Neural crest cell (in vitro differentiated cells): ENCODE data around the gene SNRNP70. TPM values are rescaled to one million over a fixed set of nuclear protein-coding genes. Genes with fewer than 3 reads are reported as not detected.
A peak's percentile ranks its signal among the peaks of the same experiment; 100 is the strongest.

Experiments used
- DNase-seq: peaks from one replicate; pipeline ENCODE4 v3.0.0; 2021; ENCODE audit warnings: low read depth, mixed read lengths, low spot score
- H3K27ac Mint-ChIP-seq: one replicate; pipeline ENCODE4 v1.8.0; 2021; ENCODE audit warnings: mild to moderate bottlenecking, mixed read lengths; ENCODE audit not compliant: unreplicated experiment
- H3K27me3 Mint-ChIP-seq: 2 replicates; pipeline ENCODE4 v1.8.0; 2021; ENCODE audit warnings: low read depth, mild to moderate bottlenecking, mixed read lengths
- H3K36me3 Mint-ChIP-seq: 2 replicates; pipeline ENCODE4 v1.8.0; 2021; ENCODE audit warnings: low read depth, mild to moderate bottlenecking, mixed read lengths
- H3K4me1 Mint-ChIP-seq: 2 replicates; pipeline ENCODE4 v1.8.0; 2021; ENCODE audit warnings: mixed read lengths
- H3K4me3 Mint-ChIP-seq: one replicate; pipeline ENCODE4 v1.8.0; 2021; ENCODE audit warnings: mild to moderate bottlenecking, mixed read lengths
- H3K9me3 Mint-ChIP-seq: 2 replicates; pipeline ENCODE4 v1.8.0; 2021; ENCODE audit warnings: mixed read lengths
- total RNA-seq: library from RNA; stranded (reverse); gene quantifications from 2 replicates; pipeline ENCODE4 v1.2.1, GENCODE V29; 2021
- TF ChIP-seq, protein P1 (sequence below): fragments of 200-600 bp; sonication (generic); conservative IDR thresholded peaks from 2 replicates; pipeline ENCODE4 v1.5.0; 2021; ENCODE audit warnings: antibody characterized with exemption, mild to moderate bottlenecking

SNRNP70 gene
- total RNA-seq, 1 donor from 2014 or later = 303 TPM

DNA sequence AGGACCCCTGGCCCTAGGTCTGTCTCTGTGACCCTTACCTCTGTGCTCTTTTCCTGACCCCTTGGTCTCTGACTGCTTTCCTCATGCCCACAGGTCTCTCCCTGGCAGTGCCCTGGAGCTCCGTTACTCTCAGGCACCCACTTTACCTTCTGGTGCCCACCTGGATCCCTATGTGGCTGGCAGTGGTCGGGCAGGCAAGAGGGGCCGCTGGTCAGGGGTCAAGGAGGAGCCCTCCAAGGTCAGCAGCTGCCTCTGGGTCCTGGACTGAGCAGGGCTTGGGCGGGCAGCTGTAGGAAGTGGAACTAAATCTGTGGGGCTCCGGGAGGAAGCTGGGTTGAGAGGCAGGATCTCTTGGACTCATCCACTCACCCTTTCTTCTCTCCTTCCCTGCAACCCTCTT is 50.4 kb downstream of the SNRNP70 start:
- H3K4me3 Mint-ChIP-seq = no peak overlapping the region
- H3K27me3 Mint-ChIP-seq = no peaks in the 10 kb centered on the region
- DNase-seq = no peak
- peaks cover 9% of the 10 kb centered on the region for H3K4me1 Mint-ChIP-seq
- H3K36me3 Mint-ChIP-seq = peaks cover 8% of the 10 kb centered on the region
- TF ChIP-seq, protein P1, sequence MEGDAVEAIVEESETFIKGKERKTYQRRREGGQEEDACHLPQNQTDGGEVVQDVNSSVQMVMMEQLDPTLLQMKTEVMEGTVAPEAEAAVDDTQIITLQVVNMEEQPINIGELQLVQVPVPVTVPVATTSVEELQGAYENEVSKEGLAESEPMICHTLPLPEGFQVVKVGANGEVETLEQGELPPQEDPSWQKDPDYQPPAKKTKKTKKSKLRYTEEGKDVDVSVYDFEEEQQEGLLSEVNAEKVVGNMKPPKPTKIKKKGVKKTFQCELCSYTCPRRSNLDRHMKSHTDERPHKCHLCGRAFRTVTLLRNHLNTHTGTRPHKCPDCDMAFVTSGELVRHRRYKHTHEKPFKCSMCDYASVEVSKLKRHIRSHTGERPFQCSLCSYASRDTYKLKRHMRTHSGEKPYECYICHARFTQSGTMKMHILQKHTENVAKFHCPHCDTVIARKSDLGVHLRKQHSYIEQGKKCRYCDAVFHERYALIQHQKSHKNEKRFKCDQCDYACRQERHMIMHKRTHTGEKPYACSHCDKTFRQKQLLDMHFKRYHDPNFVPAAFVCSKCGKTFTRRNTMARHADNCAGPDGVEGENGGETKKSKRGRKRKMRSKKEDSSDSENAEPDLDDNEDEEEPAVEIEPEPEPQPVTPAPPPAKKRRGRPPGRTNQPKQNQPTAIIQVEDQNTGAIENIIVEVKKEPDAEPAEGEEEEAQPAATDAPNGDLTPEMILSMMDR = no peak
- H3K9me3 Mint-ChIP-seq = peaks cover 4% of the 10 kb centered on the region
- no peak overlapping the region for H3K27ac Mint-ChIP-seq

- peaks cover 8% of the 10 kb centered on the region for H3K36me3 Mint-ChIP-seq
- H3K9me3 Mint-ChIP-seq = peaks cover 4% of the 10 kb centered on the region
- TF ChIP-seq, protein P1 = no peak
- H3K27me3 Mint-ChIP-seq = no peaks in the 10 kb centered on the region
- H3K4me1 Mint-ChIP-seq = peaks cover 14% of the 10 kb centered on the region
- no peak overlapping the region for H3K27ac Mint-ChIP-seq
- H3K4me3 Mint-ChIP-seq = no peak overlapping the region
- no peak for DNase-seq
Measured at GRCh38 chr19:49136771-49137171, 51.5 kb downstream of the SNRNP70 start.

DNA sequence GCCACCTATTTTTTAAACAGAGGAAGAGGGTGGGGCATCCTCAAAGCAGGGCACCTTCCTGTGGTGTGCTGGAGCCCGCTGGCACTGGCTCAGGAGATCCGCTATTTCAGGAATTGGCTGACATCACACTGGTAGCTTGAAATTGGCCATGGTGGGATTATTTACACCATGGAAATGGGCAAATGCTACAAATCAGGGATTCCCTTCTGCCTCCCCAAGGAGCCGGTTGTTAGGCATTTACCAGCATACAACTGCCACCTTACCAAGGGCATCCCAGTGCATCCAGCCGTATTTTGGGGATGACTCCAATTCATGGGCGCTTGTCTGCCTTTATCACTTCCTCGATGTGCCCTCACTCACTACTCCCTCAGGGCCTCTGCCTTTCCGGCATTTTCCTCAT is 55.7 kb downstream of the SNRNP70 start:
- Mint-ChIP-seq H3K27ac (no peak overlapping the region), H3K4me3 (no peak overlapping the region), H3K27me3 (no peaks in the 10 kb centered on the region), H3K9me3 (peaks cover 4% of the 10 kb centered on the region), H3K4me1 (peaks cover 36% of the 10 kb centered on the region), H3K36me3 (peaks cover 8% of the 10 kb centered on the region)
- DNase-seq = no peak
- TF ChIP-seq, protein P1 = no peak

- Mint-ChIP-seq H3K4me1 (peaks cover 39% of the 10 kb centered on the region), H3K4me3 (peak overlapping the region; percentile 6), H3K36me3 (peaks cover 8% of the 10 kb centered on the region), H3K27me3 (peaks cover 2% of the 10 kb centered on the region), H3K27ac (no peak overlapping the region), H3K9me3 (peaks cover 4% of the 10 kb centered on the region)
- TF ChIP-seq, protein P1 = no peak
- no peak for DNase-seq
Measured at GRCh38 chr19:49141352-49141751, 56.1 kb downstream of the SNRNP70 start.

DNA sequence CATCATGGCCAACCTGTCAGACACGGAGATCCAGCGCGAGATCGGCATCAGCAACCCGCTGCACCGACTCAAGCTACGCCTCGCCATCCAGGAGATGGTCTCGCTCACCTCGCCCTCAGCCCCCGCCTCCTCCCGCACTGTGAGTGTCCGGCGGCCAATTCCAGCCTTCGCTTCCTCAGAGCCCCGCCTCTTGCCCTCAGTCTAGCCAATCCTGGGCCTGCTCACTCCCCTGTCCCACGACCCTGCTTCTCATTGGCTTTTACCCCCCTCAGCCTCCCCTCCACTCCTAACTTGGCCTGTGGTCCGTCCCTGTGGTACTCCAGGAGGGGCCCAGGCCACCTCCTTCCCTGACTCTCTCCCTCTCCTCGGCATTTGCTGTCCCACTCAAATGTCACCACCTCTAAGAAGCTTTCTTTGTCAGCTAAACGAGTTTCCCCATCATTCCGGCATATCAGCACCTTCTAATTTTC is 57.6 kb downstream of the SNRNP70 start:
- H3K27ac Mint-ChIP-seq = no peak overlapping the region
- no peaks in the 10 kb centered on the region for H3K9me3 Mint-ChIP-seq

More for the DNA sequence above, 57.6 kb downstream of the SNRNP70 start:
- TF ChIP-seq, protein P1 = no peak
- Mint-ChIP-seq H3K4me1 (peaks cover 38% of the 10 kb centered on the region), H3K36me3 (no peaks in the 10 kb centered on the region), H3K27me3 (peaks cover 2% of the 10 kb centered on the region), H3K4me3 (peak overlapping the region; percentile 90)
- peak; percentile 90 for DNase-seq
